Activated CD4-positive, alpha-beta T cell treated with anti-CD3 and anti-CD28 coated beads, Interleukin-2, amount 10 ng/mL, durations not matched to agents 7 days and 5 days (primary cell): ENCODE results near the gene NLGN3. TPM values are rescaled to one million over a fixed set of nuclear protein-coding genes. Genes with fewer than 3 reads are reported as not detected.

Experiments used
- CTCF ChIA-PET: fragments of 350-600 bp; sonication (Branson Sonifier 250); formaldehyde crosslinking; loops from one replicate; lab custom pipeline; 2021; ENCODE audit warnings: antibody characterized with exemption; lab: Charles Lee
- POLR2A ChIA-PET: fragments of 350-600 bp; sonication (Branson Sonifier 250); formaldehyde crosslinking; loops from one replicate; lab custom pipeline; 2021; ENCODE audit warnings: antibody characterized with exemption; lab: Charles Lee
- DNase-seq: peaks from one replicate; pipeline ENCODE4 v3.0.0-alpha.2; 2020
- H3K27ac Mint-ChIP-seq: one replicate; pipeline ENCODE4 v1.8.0; 2021; ENCODE audit warnings: mild to moderate bottlenecking, moderate library complexity, mixed read lengths
- H3K27me3 Mint-ChIP-seq: one replicate; pipeline ENCODE4 v1.8.0; 2021; ENCODE audit warnings: mixed read lengths
- H3K36me3 Mint-ChIP-seq: one replicate; pipeline ENCODE4 v1.8.0; 2021; ENCODE audit warnings: low read depth, mixed read lengths
- H3K4me1 Mint-ChIP-seq: one replicate; pipeline ENCODE4 v1.8.0; 2021; ENCODE audit warnings: mixed read lengths
- H3K4me3 Mint-ChIP-seq: one replicate; pipeline ENCODE4 v1.8.0; 2021; ENCODE audit warnings: mild to moderate bottlenecking, moderate library complexity, mixed read lengths
- H3K9me3 Mint-ChIP-seq: one replicate; pipeline ENCODE4 v1.8.0; 2021; ENCODE audit warnings: mixed read lengths
- total RNA-seq, 2 experiments: library from RNA; stranded (reverse); gene quantifications; one replicate each; pipeline ENCODE4 v1.2.3, GENCODE V29; 2021

The NLGN3 gene
- total RNA-seq: 1 to 10 TPM in 1 of 2 experiments, under 1 TPM in 1; 0.98 to 1.6 TPM

DNA sequence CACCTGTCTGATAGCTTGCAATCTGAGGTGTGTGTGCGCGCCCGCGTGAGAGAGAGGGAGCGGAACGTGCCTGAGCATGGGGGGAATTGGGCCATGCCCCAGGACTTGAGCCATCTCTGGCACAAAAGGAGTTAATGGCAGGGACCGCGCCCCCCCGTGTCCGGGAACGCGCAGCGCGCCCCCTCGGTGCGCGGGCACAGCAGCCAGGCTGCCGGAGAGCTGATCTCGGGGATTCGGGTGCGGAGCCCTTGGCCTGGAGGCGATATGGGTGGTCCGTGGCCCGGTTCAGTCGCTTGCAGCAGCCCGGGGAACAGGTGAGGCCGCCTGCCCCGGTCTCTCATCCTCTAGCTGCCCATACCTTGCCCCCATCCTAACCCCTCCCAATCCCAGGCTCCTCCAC, at the start of gene NLGN3:
NLGN3 (plus strand) TSS at position 191 of the 400 bp plus-strand sequence. CDS start 2,909 bp downstream, outside the sequence.
- Mint-ChIP-seq H3K27me3 (no peaks in the 10 kb centered on the region), H3K27ac (no peak within 1 kb of the TSS), H3K4me3 (no peak within 1 kb of the TSS), H3K9me3 (no peaks in the 10 kb centered on the region), H3K36me3 (peaks cover 2% of the 10 kb centered on the region), H3K4me1 (peaks cover 14% of the 10 kb centered on the region)
- CTCF ChIA-PET: no interaction called here
- DNase-seq: no peak
- POLR2A ChIA-PET: no interaction called here

DNA sequence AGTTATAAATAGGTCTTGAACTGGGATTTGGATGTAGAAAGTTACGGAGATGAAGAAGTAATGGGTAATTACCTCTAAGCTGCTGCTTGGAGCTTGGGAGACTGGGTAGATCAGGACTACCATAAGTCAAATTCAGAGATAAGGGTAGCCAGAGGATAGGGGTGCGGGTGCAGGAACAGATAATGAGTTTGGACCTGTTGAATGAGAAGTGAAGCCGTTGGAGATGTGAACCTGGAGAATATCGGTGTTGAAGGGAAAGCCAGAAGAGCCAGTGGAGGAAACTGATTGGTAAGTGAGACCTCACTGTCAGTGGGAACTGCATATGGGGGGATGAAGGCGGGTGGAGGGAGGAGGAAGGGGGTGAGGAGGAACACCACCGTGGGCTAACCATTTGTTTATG, 49.6 kb upstream of the NLGN3 start:
- ChIA-PET CTCF (no interaction called here), POLR2A (no interaction called here)
- no peaks in the 10 kb centered on the region for H3K27me3 Mint-ChIP-seq
- no peaks in the 10 kb centered on the region for H3K36me3 Mint-ChIP-seq
- peak overlapping the region; percentile 75 for H3K27ac Mint-ChIP-seq
- DNase-seq: no peak
- H3K4me1 Mint-ChIP-seq: peaks cover 28% of the 10 kb centered on the region
- H3K4me3 Mint-ChIP-seq: peak overlapping the region; percentile 81
- no peaks in the 10 kb centered on the region for H3K9me3 Mint-ChIP-seq

DNA sequence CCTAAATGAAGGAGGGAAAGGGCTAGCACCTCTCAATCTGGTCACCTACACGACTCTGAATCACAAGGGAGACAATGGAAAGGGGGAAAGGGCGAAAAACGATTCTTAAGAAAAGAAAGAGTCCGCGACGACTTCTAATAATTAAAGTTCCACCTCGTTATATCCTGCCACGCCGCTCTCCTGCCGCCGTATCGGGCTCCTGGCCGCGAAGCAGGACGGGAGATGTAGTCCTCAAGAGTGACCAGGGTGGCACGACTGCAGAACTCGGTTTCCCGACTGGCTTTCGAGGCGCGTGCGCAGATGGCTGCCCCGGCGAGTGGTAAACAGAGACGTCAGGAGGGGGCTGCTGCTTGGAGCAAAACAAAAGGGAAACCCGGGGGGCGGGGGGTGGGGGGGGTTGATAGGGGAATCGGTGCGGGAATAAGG, 49.1 kb upstream of the NLGN3 start, which contains the start of gene FOXO4:
FOXO4 (plus strand) TSS at position 297 of the 426 bp plus-strand sequence. CDS start 678 bp downstream, outside the sequence.
- ChIA-PET POLR2A (no interaction called here), CTCF (interaction anchor here (2.2 kb wide), 1 partner anchor 23 kb away, joined by 5 read pairs; the partner anchor contains the start of gene MED12)
- Mint-ChIP-seq H3K27ac (peak within 1 kb of the TSS; percentile 96), H3K9me3 (no peaks in the 10 kb centered on the region), H3K27me3 (no peaks in the 10 kb centered on the region), H3K4me3 (peak within 1 kb of the TSS; percentile 81), H3K4me1 (peaks cover 30% of the 10 kb centered on the region), H3K36me3 (no peaks in the 10 kb centered on the region)
- peak; percentile 92 for DNase-seq

DNA sequence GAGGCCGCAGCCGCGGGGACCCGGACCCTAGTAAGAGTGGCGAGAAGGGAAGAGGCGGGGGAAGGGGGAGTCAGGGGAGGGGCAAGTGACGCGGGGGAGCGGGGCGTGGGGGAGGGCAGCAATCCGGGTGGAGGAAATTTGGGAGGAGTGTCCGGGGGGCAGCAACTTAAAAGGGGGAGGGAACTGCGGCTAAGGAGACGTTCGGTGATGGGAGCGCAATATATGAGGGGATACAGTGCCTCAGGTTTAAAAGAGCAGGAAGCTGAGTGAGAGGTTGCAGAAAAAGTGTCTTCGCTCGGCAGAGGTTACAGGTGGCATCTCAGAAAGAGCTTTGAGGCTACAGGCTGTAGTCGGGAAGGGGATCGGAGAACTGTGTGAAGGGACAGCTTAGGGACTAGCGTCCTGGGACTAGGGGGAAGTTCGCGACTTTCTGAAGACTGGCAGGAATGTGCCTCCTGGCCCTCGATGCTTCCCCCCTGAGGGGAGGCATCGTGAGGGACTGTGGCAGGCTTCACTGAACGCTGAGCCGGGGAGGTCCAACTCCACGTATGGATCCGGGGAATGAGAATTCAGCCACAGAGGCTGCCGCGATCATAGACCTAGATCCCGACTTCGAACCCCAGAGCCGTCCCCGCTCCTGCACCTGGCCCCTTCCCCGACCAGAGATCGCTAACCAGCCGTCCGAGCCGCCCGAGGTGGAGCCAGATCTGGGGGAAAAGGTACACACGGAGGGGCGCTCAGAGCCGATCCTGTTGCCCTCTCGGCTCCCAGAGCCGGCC, 48.5 kb upstream of the NLGN3 start:
- no peak for DNase-seq

DNA sequence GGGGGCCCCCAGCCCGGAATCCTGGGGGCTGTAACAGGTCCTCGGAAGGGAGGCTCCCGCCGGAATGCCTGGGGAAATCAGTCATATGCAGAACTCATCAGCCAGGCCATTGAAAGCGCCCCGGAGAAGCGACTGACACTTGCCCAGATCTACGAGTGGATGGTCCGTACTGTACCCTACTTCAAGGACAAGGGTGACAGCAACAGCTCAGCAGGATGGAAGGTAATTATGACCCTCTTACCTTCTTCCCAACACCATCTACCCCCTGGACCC, 47.9 kb upstream of the NLGN3 start:
- POLR2A ChIA-PET: no interaction called here
- CTCF ChIA-PET: interaction anchor here (2.2 kb wide), 1 partner anchor 22 kb away, joined by 5 read pairs; the partner anchor contains the start of gene MED12
- H3K27ac Mint-ChIP-seq: peak overlapping the region; percentile 96

More for the DNA sequence above, 48.5 kb upstream of the NLGN3 start:
- ChIA-PET CTCF (interaction anchor here (2.2 kb wide), 1 partner anchor 22 kb away, joined by 5 read pairs; the partner anchor contains the start of gene MED12), POLR2A (no interaction called here)
- H3K4me3 Mint-ChIP-seq: peak overlapping the region; percentile 81
- peaks cover 33% of the 10 kb centered on the region for H3K4me1 Mint-ChIP-seq
- H3K9me3 Mint-ChIP-seq: no peaks in the 10 kb centered on the region
- no peaks in the 10 kb centered on the region for H3K36me3 Mint-ChIP-seq
- no peaks in the 10 kb centered on the region for H3K27me3 Mint-ChIP-seq
- peak overlapping the region; percentile 96 for H3K27ac Mint-ChIP-seq

DNA sequence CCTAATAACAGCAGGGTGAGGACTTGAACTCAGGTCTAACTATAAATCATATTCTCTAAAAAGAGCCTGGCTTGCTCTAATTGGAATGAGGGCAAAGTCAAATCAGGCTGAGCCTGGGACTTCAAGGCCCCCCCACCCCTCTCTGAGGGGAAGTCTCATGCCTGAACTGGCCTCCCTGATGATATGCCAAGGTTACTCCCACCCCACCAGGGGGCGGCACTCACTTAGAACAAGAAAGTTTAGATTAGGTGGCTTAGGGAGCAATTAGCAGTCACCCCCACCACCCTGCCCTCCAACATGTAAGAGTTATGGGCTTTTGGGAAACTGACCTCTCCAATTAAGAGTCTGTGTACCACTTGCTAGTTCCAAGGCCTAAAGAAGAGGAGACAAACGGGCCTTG, 46.3 kb upstream of the NLGN3 start:
- H3K9me3 Mint-ChIP-seq: no peaks in the 10 kb centered on the region
- no peaks in the 10 kb centered on the region for H3K36me3 Mint-ChIP-seq
- CTCF ChIA-PET: no interaction called here
- POLR2A ChIA-PET: no interaction called here
- no peaks in the 10 kb centered on the region for H3K27me3 Mint-ChIP-seq
- DNase-seq: peak; percentile 80
- H3K4me3 Mint-ChIP-seq: no peak overlapping the region
- H3K27ac Mint-ChIP-seq: no peak overlapping the region
- peaks cover 52% of the 10 kb centered on the region for H3K4me1 Mint-ChIP-seq

More for the DNA sequence above, 47.9 kb upstream of the NLGN3 start:
- Mint-ChIP-seq H3K36me3 (no peaks in the 10 kb centered on the region), H3K4me1 (peaks cover 38% of the 10 kb centered on the region), H3K9me3 (no peaks in the 10 kb centered on the region), H3K4me3 (peak overlapping the region; percentile 81), H3K27me3 (no peaks in the 10 kb centered on the region)
- no peak for DNase-seq

DNA sequence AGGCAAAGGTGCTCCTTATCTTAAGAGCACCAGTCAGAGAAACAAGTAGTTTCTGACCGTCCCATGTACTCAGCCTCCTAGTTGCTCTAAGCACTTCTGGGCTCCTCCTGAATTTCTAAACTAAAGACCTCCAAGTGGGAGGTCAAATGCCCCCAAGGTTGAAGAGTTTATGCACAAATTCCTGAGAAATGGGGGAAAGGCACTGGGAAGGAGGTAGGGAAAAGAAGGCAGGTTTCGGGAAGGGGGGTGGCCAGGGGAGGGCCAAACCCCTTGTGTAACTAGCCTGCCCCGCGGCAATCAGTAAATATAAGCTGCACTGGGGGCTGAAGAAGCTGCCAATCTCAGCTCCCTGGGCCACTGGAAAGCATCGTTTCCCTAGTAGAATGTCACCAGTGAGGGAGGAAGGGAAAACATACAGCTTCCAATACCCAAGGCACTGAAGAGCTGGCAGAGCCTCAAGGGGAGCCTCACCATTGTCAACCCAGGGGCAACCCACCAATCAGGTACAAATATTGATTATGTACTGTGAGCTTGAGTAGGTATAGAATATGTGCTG, 45.6 kb upstream of the NLGN3 start:
- Mint-ChIP-seq H3K27me3 (no peaks in the 10 kb centered on the region), H3K36me3 (peaks cover 4% of the 10 kb centered on the region), H3K9me3 (no peaks in the 10 kb centered on the region), H3K4me3 (no peak overlapping the region), H3K27ac (no peak overlapping the region), H3K4me1 (peaks cover 59% of the 10 kb centered on the region)
- no peak for DNase-seq
- CTCF ChIA-PET: interaction anchor here (0.8 to 4.1 kb wide), 5 partner anchors 11 to 32 kb away, joined by 3 to 15 read pairs (median 3); partner anchors contain the start of gene MED12
- POLR2A ChIA-PET: no interaction called here

DNA sequence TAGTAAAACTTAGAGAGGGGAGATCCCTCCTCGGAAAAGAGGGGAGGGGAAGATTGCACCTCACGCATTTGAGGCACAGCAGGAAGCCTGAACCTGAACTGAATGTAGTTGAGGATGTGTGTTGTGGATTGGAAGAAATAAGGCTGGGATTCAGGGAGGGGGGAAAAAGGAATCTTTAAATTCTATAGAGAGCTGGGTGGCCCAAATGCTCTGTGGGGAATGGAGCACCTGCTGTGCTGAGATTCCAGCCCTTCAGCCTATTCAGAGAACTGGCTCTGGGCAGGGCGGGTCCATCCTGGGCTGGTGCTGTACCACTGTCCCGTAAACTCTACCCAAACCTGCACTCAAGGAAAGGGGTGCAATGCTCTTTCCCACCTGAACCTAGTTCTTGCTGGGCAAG, 44.9 kb upstream of the NLGN3 start:
- no peaks in the 10 kb centered on the region for H3K27me3 Mint-ChIP-seq
- ChIA-PET POLR2A (no interaction called here), CTCF (interaction anchor here (0.8 to 4.1 kb wide), 6 partner anchors 10 to 32 kb away, joined by 3 to 15 read pairs (median 3); partner anchors contain the start of gene MED12)
- H3K27ac Mint-ChIP-seq: no peak overlapping the region
- H3K36me3 Mint-ChIP-seq: peaks cover 10% of the 10 kb centered on the region
- no peak for DNase-seq
- peaks cover 62% of the 10 kb centered on the region for H3K4me1 Mint-ChIP-seq
- no peak overlapping the region for H3K4me3 Mint-ChIP-seq
- H3K9me3 Mint-ChIP-seq: no peaks in the 10 kb centered on the region

DNA sequence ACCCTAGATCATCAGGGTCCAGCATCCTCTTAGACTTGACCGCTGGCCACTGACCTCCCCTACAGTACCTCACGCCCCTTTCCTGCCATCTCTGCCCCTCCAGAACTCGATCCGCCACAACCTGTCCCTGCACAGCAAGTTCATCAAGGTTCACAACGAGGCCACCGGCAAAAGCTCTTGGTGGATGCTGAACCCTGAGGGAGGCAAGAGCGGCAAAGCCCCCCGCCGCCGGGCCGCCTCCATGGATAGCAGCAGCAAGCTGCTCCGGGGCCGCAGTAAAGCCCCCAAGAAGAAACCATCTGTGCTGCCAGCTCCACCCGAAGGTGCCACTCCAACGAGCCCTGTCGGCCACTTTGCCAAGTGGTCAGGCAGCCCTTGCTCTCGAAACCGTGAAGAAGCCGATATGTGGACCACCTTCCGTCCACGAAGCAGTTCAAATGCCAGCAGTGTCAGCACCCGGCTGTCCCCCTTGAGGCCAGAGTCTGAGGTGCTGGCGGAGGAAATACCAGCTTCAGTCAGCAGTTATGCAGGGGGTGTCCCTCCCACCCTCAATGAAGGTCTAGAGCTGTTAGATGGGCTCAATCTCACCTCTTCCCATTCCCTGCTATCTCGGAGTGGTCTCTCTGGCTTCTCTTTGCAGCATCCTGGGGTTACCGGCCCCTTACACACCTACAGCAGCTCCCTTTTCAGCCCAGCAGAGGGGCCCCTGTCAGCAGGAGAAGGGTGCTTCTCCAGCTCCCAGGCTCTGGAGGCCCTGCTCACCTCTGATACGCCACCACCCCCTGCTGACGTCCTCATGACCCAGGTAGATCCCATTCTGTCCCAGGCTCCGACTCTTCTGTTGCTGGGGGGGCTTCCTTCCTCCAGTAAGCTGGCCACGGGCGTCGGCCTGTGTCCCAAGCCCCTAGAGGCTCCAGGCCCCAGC, 43.8 kb upstream of the NLGN3 start:
- CTCF ChIA-PET: interaction anchor here (0.6 to 4.1 kb wide), 8 partner anchors 9 to 227 kb away, joined by 3 to 15 read pairs (median 4); partner anchors contain the start of genes IL2RG and MED12
- H3K27me3 Mint-ChIP-seq: no peaks in the 10 kb centered on the region
- H3K4me3 Mint-ChIP-seq: no peak overlapping the region
- peaks cover 63% of the 10 kb centered on the region for H3K4me1 Mint-ChIP-seq
- peaks cover 16% of the 10 kb centered on the region for H3K36me3 Mint-ChIP-seq
- no peaks in the 10 kb centered on the region for H3K9me3 Mint-ChIP-seq
- no peak for DNase-seq
- peak overlapping the region; percentile 54 for H3K27ac Mint-ChIP-seq
- POLR2A ChIA-PET: interaction anchor here (1.0 to 1.4 kb wide), 3 partner anchors 11 to 17 kb away, joined by 3 to 6 read pairs (median 3); partner anchors contain the start of gene IL2RG

DNA sequence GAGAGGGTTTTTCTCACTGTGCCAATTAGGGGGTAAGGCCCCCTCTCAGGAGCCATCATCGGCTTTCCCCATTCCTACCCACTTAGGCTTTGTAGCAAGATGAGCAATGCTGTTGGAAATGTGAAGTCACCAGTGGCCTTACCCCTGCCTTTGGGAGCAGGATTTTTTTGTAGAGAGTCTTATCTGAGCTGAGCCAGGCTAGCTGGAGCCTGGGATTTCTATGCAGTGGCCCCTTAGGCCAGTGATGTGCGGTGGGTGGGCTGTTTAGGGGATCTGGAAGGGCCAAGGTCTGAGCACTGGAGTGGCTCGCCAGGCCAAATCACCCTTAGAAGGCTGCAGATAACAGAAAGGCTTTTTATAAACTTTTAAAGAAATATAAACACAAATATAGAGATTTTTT, 42.3 kb upstream of the NLGN3 start:
- Mint-ChIP-seq H3K27ac (peak overlapping the region; percentile 93), H3K4me1 (peaks cover 70% of the 10 kb centered on the region), H3K4me3 (no peak overlapping the region), H3K36me3 (peaks cover 29% of the 10 kb centered on the region), H3K9me3 (no peaks in the 10 kb centered on the region), H3K27me3 (no peaks in the 10 kb centered on the region)
- no peak for DNase-seq
- POLR2A ChIA-PET: interaction anchor here (1.4 kb wide), 1 partner anchor 9 kb away, joined by 6 read pairs; the partner anchor contains the start of gene IL2RG
- CTCF ChIA-PET: interaction anchor here (0.9 to 4.1 kb wide), 4 partner anchors 9 to 27 kb away, joined by 3 to 15 read pairs (median 6); partner anchors contain the start of genes IL2RG and MED12

DNA sequence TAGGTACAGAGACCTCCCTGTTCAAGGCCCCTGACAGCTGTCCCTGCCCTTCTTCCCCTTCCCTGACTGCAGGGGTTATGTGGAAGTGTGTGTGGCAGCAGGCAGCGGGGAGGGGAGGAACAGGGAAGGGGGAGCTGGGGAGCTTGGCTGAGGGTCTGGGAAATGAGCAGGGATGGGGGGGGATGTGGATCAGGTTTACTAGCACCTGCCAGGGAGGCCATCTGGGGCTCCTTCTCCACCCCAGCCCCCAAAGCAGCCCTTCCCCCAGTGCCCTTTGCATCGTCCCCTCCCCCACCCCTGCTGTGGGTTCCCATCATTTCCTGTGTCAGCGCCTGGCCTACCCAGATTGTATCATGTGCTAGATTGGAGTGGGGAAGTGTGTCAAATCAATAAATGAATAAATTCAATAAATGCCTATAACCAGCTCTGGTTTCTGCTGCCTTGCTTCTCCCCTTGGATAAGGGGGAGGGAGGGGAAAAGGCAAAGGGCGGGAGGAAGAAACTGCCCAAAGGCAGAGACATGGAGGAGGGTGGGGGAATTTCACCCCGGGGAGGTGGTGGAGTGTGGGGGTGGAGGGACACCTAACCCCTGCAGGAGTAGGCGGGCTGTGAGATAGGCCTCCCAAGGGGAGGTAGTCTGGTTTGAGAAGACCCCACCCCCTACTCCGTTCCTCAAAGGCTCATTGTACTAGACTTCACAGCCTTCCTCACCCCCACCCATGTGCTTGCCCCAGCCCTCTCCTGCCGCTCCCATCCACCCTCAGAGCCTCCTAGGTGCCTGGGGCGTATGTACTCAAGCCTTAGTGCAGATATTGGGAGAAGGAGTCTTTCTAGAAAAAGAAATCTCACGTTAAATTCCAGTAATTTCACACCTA, 41.3 kb upstream of the NLGN3 start:
- ChIA-PET CTCF (interaction anchor here (0.6 to 0.9 kb wide), 2 partner anchors 9 kb away, joined by 3 to 5 read pairs; no protein-coding TSS in a partner anchor), POLR2A (interaction anchor here (0.5 kb wide), 1 partner anchor 23 kb away, joined by 3 read pairs; no protein-coding TSS in a partner anchor)
- peak overlapping the region; percentile 93 for H3K27ac Mint-ChIP-seq
- H3K36me3 Mint-ChIP-seq: peaks cover 40% of the 10 kb centered on the region
- no peaks in the 10 kb centered on the region for H3K27me3 Mint-ChIP-seq
- peak; percentile 61 for DNase-seq
- H3K9me3 Mint-ChIP-seq: no peaks in the 10 kb centered on the region
- peak overlapping the region; percentile 75 for H3K4me3 Mint-ChIP-seq
- H3K4me1 Mint-ChIP-seq: peaks cover 73% of the 10 kb centered on the region
